HEK293 (cell line): ENCODE measurements around the gene CSHL1.

Source experiments
- CTCF ChIP-seq: fragments of 450-650 bp; formaldehyde crosslinking; IDR thresholded peaks from 2 replicates; pipeline ENCODE4 v1.5.1; 2016; ENCODE audit warnings: missing biosample characterization, missing genetic modification characterization
- TRIM28 ChIP-seq: IDR thresholded peaks from 2 replicates; pipeline ENCODE4 v1.6.1; 2011; ENCODE audit warnings: low read length, control low read depth, borderline replicate concordance
- ZFP3 ChIP-seq: fragments of 450-650 bp; formaldehyde crosslinking; IDR thresholded peaks from 2 replicates; pipeline ENCODE4 v1.5.1; 2016; ENCODE audit warnings: low read depth, missing biosample characterization, missing genetic modification characterization
- ZFP41 ChIP-seq: fragments of 450-650 bp; formaldehyde crosslinking; IDR thresholded peaks from 2 replicates; pipeline ENCODE4 v1.5.1; 2016; ENCODE audit warnings: missing biosample characterization, missing genetic modification characterization, borderline replicate concordance
- ZNF175 ChIP-seq: fragments of 450-650 bp; formaldehyde crosslinking; IDR thresholded peaks from 2 replicates; pipeline ENCODE4 v1.5.1; 2016; ENCODE audit warnings: missing biosample characterization, missing genetic modification characterization
- ZNF426 ChIP-seq: fragments of 450-650 bp; formaldehyde crosslinking; IDR thresholded peaks from 2 replicates; pipeline ENCODE4 v1.5.1; 2017; ENCODE audit warnings: missing biosample characterization, missing genetic modification characterization, mild to moderate bottlenecking, inconsistent platforms, moderate library complexity
- ZNF544 ChIP-seq: fragments of 450-650 bp; formaldehyde crosslinking; IDR thresholded peaks from 2 replicates; pipeline ENCODE4 v1.5.0; 2017; ENCODE audit warnings: missing biosample characterization, missing genetic modification characterization
- ZNF549 ChIP-seq: fragments of 450-650 bp; IDR thresholded peaks from 2 replicates; pipeline ENCODE4 v1.5.1; 2018; ENCODE audit warnings: missing biosample characterization, missing genetic modification characterization, mild to moderate bottlenecking, inconsistent platforms, moderate library complexity
- ZNF561 ChIP-seq: fragments of 450-650 bp; IDR thresholded peaks from 2 replicates; pipeline ENCODE4 v1.5.1; 2018; ENCODE audit warnings: missing biosample characterization, missing genetic modification characterization, borderline replicate concordance
- ZNF670 ChIP-seq: fragments of 450-650 bp; formaldehyde crosslinking; IDR thresholded peaks from 2 replicates; pipeline ENCODE4 v1.5.1; 2016; ENCODE audit warnings: missing biosample characterization, missing genetic modification characterization, low read depth

GRCh38 chr17:63928172-63928666 lies 17.2 kb upstream of the CSHL1 start:
- TF ChIP-seq ZNF670 (no peak), ZNF561 (no peak), CTCF (tag by site-specific recombination) (no peak), ZNF426 (tag by site-specific recombination) (no peak), ZFP3 (tag by site-specific recombination) (no peak), ZNF549 (tag by site-specific recombination) (no peak), ZNF544 (tag by site-specific recombination) (no peak), ZFP41 (tag by site-specific recombination) (no peak), TRIM28 (no peak), ZNF175 (tag by site-specific recombination) (no peak)
